Aorta (tissue), 5 donors: ENCODE results near the gene SGK1. TPM values are rescaled to one million over a fixed set of nuclear protein-coding genes. Genes with fewer than 3 reads are reported as not detected.
"Not testable (repeated sequence)": the region's sequence is repeated elsewhere in the genome, so short reads cannot be mapped to it uniquely, and the experiment has no call there.

Source experiments
- ATAC-seq: fragments of 200-7000 bp; cut with Tn5 transposase; one replicate; pipeline ENCODE4 v1.9.1; 2022; ENCODE audit warnings: moderate library complexity; ENCODE audit not compliant: low FRiP score
- DNase-seq, 2 donors: peaks; one replicate each; pipeline ENCODE4 v3.0.0-alpha.2; 2020
- H3K27ac ChIP-seq, 2 donors: one replicate each; pipeline ENCODE4 v1.5.1; 2013; ENCODE audit warnings: low read length in 2 of 2, mild to moderate bottlenecking in 2 of 2, moderate library complexity in 2 of 2, control low read depth in 1 of 2, inconsistent platforms in 1 of 2, low read depth in 1 of 2
- H3K27me3 ChIP-seq, 2 donors: one replicate each; pipeline ENCODE4 v1.6.1; 2013; ENCODE audit warnings: control low read depth in 1 of 2, low read length in 1 of 2, mild to moderate bottlenecking in 1 of 2, moderate library complexity in 1 of 2; ENCODE audit not compliant: insufficient read depth in 2 of 2, control insufficient read depth in 1 of 2
- H3K36me3 ChIP-seq, 2 donors: one replicate each; pipeline ENCODE4 v1.6.1; 2013; ENCODE audit warnings: control low read depth in 1 of 2, low read length in 1 of 2, mild to moderate bottlenecking in 1 of 2; ENCODE audit not compliant: insufficient read depth in 2 of 2, control insufficient read depth in 1 of 2
- H3K4me1 ChIP-seq, 2 donors: one replicate each; pipeline ENCODE4 v1.6.1; 2013; ENCODE audit warnings: low read length in 2 of 2, control low read depth in 1 of 2, mild to moderate bottlenecking in 1 of 2, moderate library complexity in 1 of 2; ENCODE audit not compliant: insufficient read depth in 2 of 2, control insufficient read depth in 1 of 2
- H3K4me3 ChIP-seq, 2 donors: one replicate each; pipeline ENCODE4 v1.5.1; 2013; ENCODE audit warnings: low read length in 2 of 2, control low read depth in 1 of 2, mild to moderate bottlenecking in 1 of 2
- H3K9me3 ChIP-seq: one replicate; pipeline ENCODE4 v1.6.1; 2013; ENCODE audit warnings: mild to moderate bottlenecking, low read length; ENCODE audit not compliant: control insufficient read depth
- WGBS, 2 donors: extraction: QIAGEN DNeasy Blood & Tissue Kit; methylation state at CpG; one replicate each; pipeline ENCODE4 v1.1.7; 2013; 5-methylcytosine and 5-hydroxymethylcytosine counted together
- intact Hi-C, 2 donors: fragments of 100-400 bp; cut with DNase I; formaldehyde crosslinking; loops; one replicate each; pipeline versions ENCODE4 v1.14.2 to v1.15.0; 2022
- polyA plus RNA-seq, 2 donors: library from polyadenylated mRNA; stranded (reverse); fragments of 200-250 nt; gene quantifications; one replicate each; pipeline ENCODE4 v1.2.3, GENCODE V29; 2013
- total RNA-seq, 2 donors: library from RNA; stranded (reverse); fragmentation: NEBNext Ultra II Directional; extraction: Animal tissue kit (Norgen Biotek cat#: 25700); gene quantifications; one replicate each; pipeline ENCODE4 v1.2.1, GENCODE V29; 2021
- donor health status: healthy with polysubstance abuse.
- donor health status: Bipolar disorder and iron deficiency.
- donor health status: DM: no; HTN: no; CAD: no.
- donor health status: DM: no; HTN: no; CAD: no.
- donor health status: DM: yes; HTN: yes; CAD: no.

Gene SGK1
- total and polyA plus RNA-seq, 4 donors: 11.3 to 150 (median 106) TPM

DNA sequence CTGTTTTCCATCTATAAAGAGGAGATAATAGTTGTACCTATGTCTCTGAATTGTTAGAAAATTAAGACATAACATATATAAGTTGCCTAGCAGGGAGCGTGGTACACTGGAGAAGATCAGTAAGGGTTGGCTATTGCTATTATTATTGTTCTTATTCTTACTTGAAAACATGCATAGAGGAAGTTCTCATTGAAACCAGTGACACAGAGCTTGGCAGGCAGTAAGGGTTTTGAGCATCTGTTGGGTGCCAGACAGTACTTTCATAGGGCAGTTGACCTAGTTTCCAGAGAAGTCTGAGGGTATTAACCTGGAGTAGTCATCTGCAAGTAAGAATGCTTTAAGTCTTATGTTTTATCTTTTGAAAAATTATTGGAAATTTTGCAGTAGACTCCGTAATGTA lies 13.3 kb upstream of the SGK1 start:
- no peak overlapping the region for H3K27ac ChIP-seq
- 93 to 94% methylated on average over 2 of the region's 2 CpGs for WGBS, 2 donors
- no peaks in the 10 kb centered on the region for H3K36me3 ChIP-seq
- no peak for ATAC-seq
- no peaks in the 10 kb centered on the region for H3K27me3 ChIP-seq
- H3K4me3 ChIP-seq: no peak overlapping the region
- peaks cover 2% of the 10 kb centered on the region for H3K9me3 ChIP-seq
- no peaks in the 10 kb centered on the region for H3K4me1 ChIP-seq
- intact Hi-C loops: no loop called here
- no peak for DNase-seq

DNA sequence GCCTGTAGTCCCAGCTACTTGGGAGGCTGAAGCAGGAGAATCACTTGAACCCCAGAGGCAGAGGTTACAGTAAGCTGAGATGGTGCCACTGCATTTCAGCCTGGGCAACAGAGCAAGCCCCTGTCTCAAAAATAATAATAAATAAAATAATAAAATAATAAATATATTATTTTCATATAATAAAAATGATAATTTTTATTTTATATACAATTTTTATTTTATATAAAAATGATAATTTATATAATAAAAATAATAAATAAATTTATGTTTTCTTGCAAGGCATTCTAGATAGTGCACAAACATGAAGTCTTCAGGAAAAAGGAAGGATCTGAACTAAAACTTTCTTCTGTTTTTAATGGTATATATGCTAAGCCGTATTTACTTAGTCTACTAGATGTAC lies 12.6 kb upstream of the SGK1 start:
- Histone ChIP-seq H3K4me3 (no peak overlapping the region), H3K36me3 (no peaks in the 10 kb centered on the region), H3K27me3 (no peaks in the 10 kb centered on the region), H3K4me1 (no peaks in the 10 kb centered on the region), H3K27ac (no peak overlapping the region), H3K9me3 (peaks cover 2% of the 10 kb centered on the region)
- DNase-seq (no peak), ATAC-seq (no peak)
- intact Hi-C loops: no loop called here
- WGBS, 2 donors: 94 to 97% methylated on average over 1 of the region's 1 CpG

DNA sequence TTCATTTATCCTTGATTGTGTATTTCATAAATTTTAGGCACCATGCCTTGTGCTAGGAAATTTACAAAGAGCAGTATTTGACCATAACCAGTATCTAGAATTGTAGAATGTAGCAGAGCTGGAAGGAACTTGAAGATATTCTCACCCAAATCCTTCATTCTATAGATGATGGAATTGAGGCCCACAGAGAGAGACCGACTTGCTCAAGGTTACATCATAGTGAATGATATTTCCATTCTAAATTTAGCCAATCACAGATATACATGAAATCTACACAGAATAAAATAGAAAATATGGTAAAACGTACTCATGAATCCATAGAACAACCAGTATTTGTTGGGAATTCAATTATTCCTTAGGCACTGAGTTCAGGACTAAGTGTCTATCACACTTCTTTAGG lies 10.9 kb upstream of the SGK1 start:
- ATAC-seq: no peak
- WGBS, 2 donors: 62 to 72% methylated on average over 2 of the region's 2 CpGs
- no peaks in the 10 kb centered on the region for H3K36me3 ChIP-seq

DNA sequence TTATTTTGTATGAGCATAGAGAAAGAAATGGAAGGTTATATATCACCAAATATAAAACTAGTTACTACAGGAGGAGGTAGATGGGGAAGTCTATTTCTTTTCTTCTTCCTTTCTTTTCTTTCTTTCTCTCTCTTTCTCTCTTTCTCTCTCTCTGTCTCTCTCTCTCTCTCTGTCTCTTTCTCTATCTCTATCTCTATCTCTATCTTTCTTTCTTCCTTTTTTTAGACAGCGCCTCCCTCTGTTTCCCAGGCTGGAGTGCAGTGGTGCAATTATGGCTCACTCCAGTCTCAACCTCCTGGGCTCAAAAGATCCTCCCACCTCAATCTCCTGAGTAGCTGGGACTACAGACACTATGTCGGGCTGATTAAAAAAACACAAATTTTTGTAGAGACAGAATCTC lies 10.2 kb upstream of the SGK1 start:
- 87 to 92% methylated on average over 2 of the region's 2 CpGs for WGBS, 2 donors
- Histone ChIP-seq H3K27me3 (no peaks in the 10 kb centered on the region), H3K4me3 (no peak overlapping the region), H3K36me3 (no peaks in the 10 kb centered on the region), H3K27ac (no peak overlapping the region), H3K9me3 (peaks cover 2% of the 10 kb centered on the region), H3K4me1 (no peaks in the 10 kb centered on the region)
- DNase-seq (no peak), ATAC-seq (no peak)
- intact Hi-C loops: no loop called here

More for the DNA sequence above, 10.9 kb upstream of the SGK1 start:
- H3K27ac ChIP-seq: no peak overlapping the region
- no peak for DNase-seq
- no peaks in the 10 kb centered on the region for H3K27me3 ChIP-seq
- no peaks in the 10 kb centered on the region for H3K4me1 ChIP-seq
- intact Hi-C loops: no loop called here
- H3K9me3 ChIP-seq: peaks cover 2% of the 10 kb centered on the region
- H3K4me3 ChIP-seq: no peak overlapping the region

DNA sequence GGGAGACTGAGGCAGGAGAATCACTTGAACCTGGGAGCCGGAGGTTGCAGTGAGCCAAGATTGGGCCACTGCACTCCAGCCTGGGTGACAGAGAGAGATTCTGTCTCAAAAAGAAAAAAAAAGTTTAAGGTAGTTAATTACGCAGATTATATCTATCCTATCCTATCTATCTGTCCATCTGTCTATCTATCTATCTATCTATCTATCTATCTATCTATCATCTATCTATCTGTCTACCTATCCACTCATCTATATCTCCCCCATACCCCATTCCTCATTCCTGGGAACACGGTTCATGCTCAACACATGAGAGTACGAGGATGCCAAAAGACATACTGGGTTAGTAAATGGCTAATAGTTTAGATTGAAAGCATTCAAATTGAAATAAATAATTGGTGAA lies 8.3 kb upstream of the SGK1 start:
- H3K36me3 ChIP-seq, DNase-seq, ATAC-seq, H3K4me1 ChIP-seq, H3K27me3 ChIP-seq, H3K9me3 ChIP-seq, H3K27ac ChIP-seq, intact Hi-C loops, H3K4me3 ChIP-seq: not testable (repeated sequence)
- 94 to 95% methylated on average over 4 of the region's 4 CpGs for WGBS, 2 donors

DNA sequence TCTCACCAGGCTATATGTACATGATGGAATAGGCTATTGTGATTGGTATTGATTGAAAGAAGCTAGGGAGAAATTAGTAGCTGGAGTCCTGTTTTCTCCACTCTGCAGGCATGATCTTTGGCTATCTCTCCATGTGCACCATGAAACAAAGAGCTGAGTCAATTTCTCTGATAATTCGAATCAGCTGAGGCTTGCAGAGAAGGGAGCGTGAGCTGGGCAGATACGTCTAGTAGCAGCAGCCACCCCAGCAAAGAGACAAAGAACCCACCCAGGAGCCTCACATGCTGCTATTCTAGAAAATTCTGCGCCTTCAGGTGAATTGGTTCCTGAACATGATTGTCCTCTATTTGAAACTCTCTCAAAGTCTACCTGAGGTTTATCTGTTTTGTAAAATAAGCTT lies 6.9 kb upstream of the SGK1 start:
- Histone ChIP-seq H3K27ac (no peak overlapping the region), H3K27me3 (no peaks in the 10 kb centered on the region), H3K4me3 (no peak overlapping the region), H3K9me3 (peaks cover 2% of the 10 kb centered on the region), H3K36me3 (no peaks in the 10 kb centered on the region), H3K4me1 (no peaks in the 10 kb centered on the region)
- intact Hi-C loops: no loop called here
- DNase-seq: no peak
- 95% methylated on average over 4 of the region's 4 CpGs for WGBS, 2 donors
- no peak for ATAC-seq

DNA sequence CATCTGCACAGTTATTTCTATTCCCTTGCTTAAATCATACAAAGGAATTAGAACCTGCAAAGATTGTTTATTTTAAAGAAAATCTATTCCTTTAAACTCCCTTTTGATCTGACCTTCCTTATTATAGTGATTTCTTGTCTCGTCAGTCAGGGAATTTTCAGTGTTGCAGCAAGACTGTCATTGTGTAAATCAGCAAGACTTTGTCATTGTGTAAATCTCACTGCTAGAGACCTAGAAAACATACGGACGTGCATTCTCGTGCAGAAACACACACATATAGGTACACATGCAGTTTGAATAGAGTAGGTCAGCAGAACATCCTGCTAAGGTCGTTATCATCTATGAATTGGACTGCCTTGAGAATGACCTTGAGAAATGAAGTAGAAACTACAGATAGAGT lies 6.2 kb upstream of the SGK1 start:
- WGBS, 2 donors: 65 to 72% methylated on average over 5 of the region's 5 CpGs
- intact Hi-C loops: no loop called here
- no peaks in the 10 kb centered on the region for H3K36me3 ChIP-seq
- H3K27me3 ChIP-seq: no peaks in the 10 kb centered on the region
- no peak overlapping the region for H3K27ac ChIP-seq
- H3K4me1 ChIP-seq: no peaks in the 10 kb centered on the region
- no peak overlapping the region for H3K4me3 ChIP-seq
- peaks cover 2% of the 10 kb centered on the region for H3K9me3 ChIP-seq
- ATAC-seq: no peak
- DNase-seq: no peak

DNA sequence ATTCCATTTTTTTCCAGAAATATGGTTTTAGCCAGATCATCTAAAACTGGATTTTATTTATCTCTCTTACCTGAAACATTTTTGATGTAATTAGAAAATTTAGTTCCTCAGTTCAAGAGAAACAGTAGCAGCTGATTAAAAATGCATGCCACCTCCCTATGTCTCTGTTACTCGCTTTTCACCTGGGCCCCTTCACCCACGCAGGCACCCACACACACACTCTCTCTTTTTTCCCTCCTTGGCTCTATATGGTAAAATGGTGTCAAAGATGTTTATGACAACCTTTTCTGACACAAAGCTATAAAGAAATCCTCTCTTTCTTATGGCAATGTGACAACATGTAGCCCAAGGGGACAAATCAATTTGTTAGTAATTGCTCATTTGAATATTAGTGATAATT lies 5.8 kb upstream of the SGK1 start:
- no peaks in the 10 kb centered on the region for H3K27me3 ChIP-seq
- DNase-seq: no peak
- intact Hi-C loops: no loop called here
- ATAC-seq: no peak
- H3K4me1 ChIP-seq: no peaks in the 10 kb centered on the region
- no peak overlapping the region for H3K4me3 ChIP-seq
- H3K36me3 ChIP-seq: no peaks in the 10 kb centered on the region
- H3K9me3 ChIP-seq: peaks cover 2% of the 10 kb centered on the region
- H3K27ac ChIP-seq: no peak overlapping the region
- WGBS, 2 donors: 91 to 93% methylated on average over 2 of the region's 2 CpGs

DNA sequence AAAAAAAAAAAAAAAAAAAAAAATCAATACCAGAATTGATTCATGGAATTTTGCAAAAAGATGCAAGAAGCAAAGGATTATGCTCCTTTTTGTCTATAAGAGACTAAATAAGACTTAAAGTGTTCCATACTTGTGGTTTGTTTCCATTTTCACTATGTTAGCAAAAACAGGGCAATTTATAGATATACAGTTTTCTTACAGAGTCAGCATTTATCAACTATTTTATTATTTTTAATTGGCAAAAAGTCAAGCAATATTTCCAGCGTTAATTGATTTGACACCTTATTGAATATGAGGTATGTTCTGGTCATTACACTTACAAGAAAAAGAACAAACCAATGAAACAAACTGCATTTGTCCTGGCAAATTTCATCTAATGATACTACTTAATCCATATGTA lies 5.4 kb upstream of the SGK1 start:
- no peak overlapping the region for H3K4me3 ChIP-seq
- H3K4me1 ChIP-seq: no peaks in the 10 kb centered on the region
- DNase-seq (no peak), ATAC-seq (no peak)
- intact Hi-C loops: no loop called here
- H3K27ac ChIP-seq: no peak overlapping the region
- no peaks in the 10 kb centered on the region for H3K36me3 ChIP-seq
- H3K27me3 ChIP-seq: no peaks in the 10 kb centered on the region
- H3K9me3 ChIP-seq: peaks cover 2% of the 10 kb centered on the region
- WGBS, 2 donors: 73 to 86% methylated on average over 1 of the region's 1 CpG
